HG03139 (cell line): ENCODE results near the gene ZMYND8.
"Not testable (repeated sequence)": the region's sequence is repeated elsewhere in the genome, so short reads cannot be mapped to it uniquely, and the experiment has no call there.

Experiments used
- ATAC-seq: cut with Tn5 transposase; IDR thresholded peaks from one replicate; pipeline ENCODE4 v1.9.1; 2021; ENCODE audit not compliant: unreplicated experiment

ZMYND8 gene

GRCh38 chr20:47373206-47373733, 16.8 kb upstream of the ZMYND8 start:
- no peak for ATAC-seq

GRCh38 chr20:47370850-47371782, 14.6 kb upstream of the ZMYND8 start:
- ATAC-seq: no peak

- ATAC-seq: no peak
Observed at GRCh38 chr20:47370214-47370613, 13.7 kb upstream of the ZMYND8 start.

- ATAC-seq: no peak
Observed at GRCh38 chr20:47368301-47368700, 11.8 kb upstream of the ZMYND8 start.

- ATAC-seq: not testable (repeated sequence)
Observed at GRCh38 chr20:47366301-47366700, 9.8 kb upstream of the ZMYND8 start.

- ATAC-seq: no peak
Observed at GRCh38 chr20:47365023-47365764, 8.7 kb upstream of the ZMYND8 start.

GRCh38 chr20:47362361-47363219, 6.1 kb upstream of the ZMYND8 start:
- ATAC-seq: no peak

- ATAC-seq: no peak
Observed at GRCh38 chr20:47361057-47361915, 4.8 kb upstream of the ZMYND8 start.

- ATAC-seq: no peak
Observed at GRCh38 chr20:47360297-47361056, 4.0 kb upstream of the ZMYND8 start.

GRCh38 chr20:47359530-47360296, 3.2 kb upstream of the ZMYND8 start:
- no peak for ATAC-seq

GRCh38 chr20:47358672-47359529, 2.4 kb upstream of the ZMYND8 start:
- no peak for ATAC-seq

GRCh38 chr20:47358039-47358671, 1.7 kb upstream of the ZMYND8 start:
- no peak for ATAC-seq

GRCh38 chr20:47357296-47358038, 968 bp upstream of the ZMYND8 start:
- ATAC-seq: peak; percentile 53

GRCh38 chr20:47356220-47356525, 326 bp downstream of the ZMYND8 start:
- ATAC-seq: no peak

- ATAC-seq: no peak
Observed at GRCh38 chr20:47355489-47356219, 845 bp downstream of the ZMYND8 start.
